K562 (cell line): ENCODE data around the gene OR11L1. TPM values are rescaled to one million over a fixed set of nuclear protein-coding genes. Genes with fewer than 3 reads are reported as not detected.

Experiments
- ATAC-seq: fragments of 200-7000 bp; cut with Tn5 transposase; 3 replicates; pipeline ENCODE4 v1.9.1; 2020; ENCODE audit warnings: moderate library complexity
- BruUV-seq: library from RNA; stranded (reverse); fragments of 400-500 nt; replicated peaks from 2 replicates; lab custom pipeline; 2021; lab: Mats Ljungman, UMichigan
- CTCF ChIA-PET: fragments of 300-600 bp; formaldehyde crosslinking; extraction: SDS; loops from one replicate; lab custom pipeline; 2021; ENCODE audit warnings: low intra/inter-chr PET ratio; lab: Yijun Ruan, JAX
- POLR2A ChIA-PET: fragments of 300-600, 350-650 bp; sonication (Branson Sonifier 250); formaldehyde crosslinking; extraction: SDS; loops from one replicate; lab custom pipeline; 2021; ENCODE audit warnings: antibody characterized with exemption, inconsistent platforms; lab: Yijun Ruan, JAX
- DNase-seq, 4 experiments: peaks; one replicate each; pipeline versions ENCODE4 v3.0.0 to v3.0.0-alpha.2; 2011 to 2018; ENCODE audit warnings: low spot score in 3 of 4, mixed read lengths in 3 of 4; ENCODE audit errors: extremely low read depth in 1 of 4
- FAIRE-seq: peaks from 2 replicates; lab custom pipeline; 2011; peaks lifted over from hg19 to GRCh38; lab: Jason Lieb, UNC
- H2AFZ ChIP-seq: 2 replicates; pipeline ENCODE4 v1.6.0; 2011; ENCODE audit warnings: low read depth, low read length, control low read depth, inconsistent platforms
- H3K27ac ChIP-seq: fragments of 200-600 bp; 3 replicates; pipeline ENCODE4 v1.8.0; 2011; ENCODE audit warnings: low read depth, mild to moderate bottlenecking, control low read depth, inconsistent platforms, low read length, moderate library complexity, mixed read lengths; ENCODE audit errors: extremely low read depth
- H3K27me3 ChIP-seq, 2 experiments: fragments of 300-600 bp in 1 of 2; 2 replicates in 1 of 2; 3 replicates in 1 of 2; pipeline versions ENCODE4 v1.6.0 to v1.8.0; 2011; ENCODE audit warnings: inconsistent platforms in 2 of 2, low read length in 2 of 2, mild to moderate bottlenecking in 1 of 2, mixed read lengths in 1 of 2, moderate library complexity in 1 of 2; ENCODE audit not compliant: control insufficient read depth in 2 of 2, insufficient read depth in 2 of 2
- H3K36me3 ChIP-seq: fragments of 300-600 bp; 3 replicates; pipeline ENCODE4 v1.8.0; 2011; ENCODE audit warnings: mild to moderate bottlenecking, low read length, inconsistent platforms; ENCODE audit not compliant: control insufficient read depth, insufficient read depth
- H3K4me1 ChIP-seq, 2 experiments: fragments of 200-600 bp in 1 of 2; replicated peaks in 1 of 2; 2 replicates in 1 of 2; 3 replicates in 1 of 2; pipeline versions ENCODE4 v1.5.1 to v1.8.0; 2011; ENCODE audit warnings: inconsistent platforms in 2 of 2, low read length in 2 of 2, mild to moderate bottlenecking in 1 of 2, mixed read lengths in 1 of 2, moderate library complexity in 1 of 2; ENCODE audit not compliant: control insufficient read depth in 2 of 2, insufficient read depth in 2 of 2
- H3K4me2 ChIP-seq: 2 replicates; pipeline ENCODE4 v1.6.1; 2011; ENCODE audit warnings: low read length, control low read depth, inconsistent platforms, mixed read lengths; ENCODE audit not compliant: insufficient read depth
- H3K4me3 ChIP-seq: fragments of 200-600 bp; sonication (generic), shearing (Covaris generic); 2 replicates; pipeline ENCODE4 v1.5.1; 2016; ENCODE audit warnings: control low read depth, inconsistent platforms
- H3K79me2 ChIP-seq: fragments of 200-600 bp; 3 replicates; pipeline ENCODE4 v1.8.0; 2011; ENCODE audit warnings: low read length, inconsistent platforms; ENCODE audit not compliant: control insufficient read depth, insufficient read depth
- H3K9ac ChIP-seq, 2 experiments: 2 replicates each; pipeline versions ENCODE4 v1.6.0 to v1.6.1; 2011; ENCODE audit warnings: low read depth in 2 of 2, low read length in 2 of 2, control low read depth in 1 of 2, inconsistent platforms in 1 of 2, mild to moderate bottlenecking in 1 of 2, mixed read lengths in 1 of 2; ENCODE audit not compliant: insufficient read depth in 1 of 2
- H3K9me1 ChIP-seq: one replicate; pipeline ENCODE4 v1.6.0; 2011; ENCODE audit warnings: inconsistent platforms, mild to moderate bottlenecking, low read length, moderate library complexity; ENCODE audit not compliant: control insufficient read depth, insufficient read depth
- H3K9me3 ChIP-seq: replicated peaks from 2 replicates; pipeline ENCODE4 v1.5.1; 2011; ENCODE audit warnings: low read depth, low read length, inconsistent platforms; ENCODE audit not compliant: control insufficient read depth, insufficient read depth
- H4K20me1 ChIP-seq: replicated peaks from 2 replicates; pipeline ENCODE4 v1.6.1; 2011; ENCODE audit warnings: low read length, inconsistent platforms, mixed read lengths; ENCODE audit not compliant: control insufficient read depth, insufficient read depth
- EP300 ChIP-seq: IDR thresholded peaks from 2 replicates; pipeline ENCODE4 v1.6.1; 2012; ENCODE audit warnings: low read length, improper control_type of control experiment
- GTF2A2 ChIP-seq: IDR thresholded peaks from 2 replicates; pipeline ENCODE4 v1.6.1; 2016; ENCODE audit warnings: mild to moderate bottlenecking, missing genetic modification characterization, missing compliant biosample characterization
- HNRNPLL ChIP-seq: fragments of 200-400 bp; formaldehyde crosslinking; IDR thresholded peaks from 2 replicates; pipeline ENCODE4 v1.6.1; 2017; ENCODE audit warnings: low read length, low read depth, mild to moderate bottlenecking; ENCODE audit not compliant: poor library complexity, severe bottlenecking
- MCM3 ChIP-seq: fragments of 450-650 bp; IDR thresholded peaks from 2 replicates; pipeline ENCODE4 v1.6.1; 2016
- MED1 ChIP-seq: sonication (generic); formaldehyde crosslinking; IDR thresholded peaks from 2 replicates; pipeline ENCODE4 v1.8.1; 2023; ENCODE audit warnings: missing genetic modification reagents, borderline replicate concordance
- OTX1 ChIP-seq: fragments of 450-650 bp; formaldehyde crosslinking; IDR thresholded peaks from 2 replicates; pipeline ENCODE4 v1.4.0; 2022; ENCODE audit warnings: mild to moderate bottlenecking
- PYGO2 ChIP-seq: fragments of 450-650 bp; IDR thresholded peaks from 2 replicates; pipeline ENCODE4 v1.6.1; 2016; ENCODE audit warnings: mild to moderate bottlenecking, missing genetic modification characterization, moderate library complexity, missing compliant biosample characterization
- SIX5 ChIP-seq, 2 experiments: IDR thresholded peaks; 2 replicates each; pipeline ENCODE4 v1.6.1; 2011; ENCODE audit warnings: low read length in 2 of 2, borderline replicate concordance in 1 of 2, low read depth in 1 of 2, mild to moderate bottlenecking in 1 of 2, moderate library complexity in 1 of 2; ENCODE audit not compliant: insufficient read depth in 1 of 2
- TAF1 ChIP-seq: IDR thresholded peaks from 2 replicates; pipeline ENCODE4 v1.6.1; 2011; ENCODE audit warnings: mild to moderate bottlenecking, low read length, moderate library complexity; ENCODE audit not compliant: insufficient read depth, control insufficient read depth, severe bottlenecking; ENCODE audit errors: extremely low read depth
- TCF7L2 ChIP-seq: fragments of 150-350 bp; IDR thresholded peaks from 2 replicates; pipeline ENCODE4 v1.6.1; 2016; ENCODE audit warnings: low read depth, mild to moderate bottlenecking, low read length, moderate library complexity
- YBX1 ChIP-seq: fragments of 450-650 bp; IDR thresholded peaks from 2 replicates; pipeline ENCODE4 v1.7.1; 2016; ENCODE audit warnings: mild to moderate bottlenecking
- ZNF224 ChIP-seq: sonication (generic); formaldehyde crosslinking; IDR thresholded peaks from 2 replicates; pipeline ENCODE4 v1.8.0; 2022; ENCODE audit warnings: mild to moderate bottlenecking, missing genetic modification reagents
- WGBS: fragments of 100-300 bp; shearing (Covaris generic); methylation state at CpG from one replicate; pipeline ENCODE4 v1.1.6; 2016; ENCODE audit warnings: low coverage, mixed read lengths; ENCODE audit not compliant: insufficient coverage; ENCODE audit errors: missing lambda C conversion rate; 5-methylcytosine and 5-hydroxymethylcytosine counted together
- in situ Hi-C: fragments of 300-500 bp; cut with MboI; formaldehyde crosslinking; loops from 4 replicates; pipeline ENCODE4 v1.15.0; 2018; ENCODE audit warnings: inconsistent platforms, mixed read lengths
- intact Hi-C: fragments of 100-400 bp; cut with micrococcal nuclease; formaldehyde crosslinking; loops from 2 replicates; pipeline ENCODE4 v1.14.2; 2022
- polyA plus RNA-seq, 8 experiments: library from polyadenylated mRNA; depleted of rRNA in 4 of 8; stranded (reverse) in 5 of 8; unstranded in 3 of 8; fragments of >200 nt; fragmentation: Nextera tagmentation in 2 of 8; fragmentation: Illumina TruSeq in 1 of 8; extraction: Ambion mirVana in 2 of 8; extraction: Trizol in 1 of 8; gene quantifications; 2 replicates each; pipeline versions ENCODE4 v1.2.1 to v1.2.3, GENCODE V29; 2011 to 2014; ENCODE audit warnings: inconsistent platforms in 1 of 8, missing spikeins in 1 of 8
- total RNA-seq, 7 experiments: library from RNA; depleted of rRNA in 6 of 7; stranded (reverse); fragments of >200 nt in 6 of 7; fragmentation: Illumina TruSeq in 2 of 7; extraction: Trizol in 2 of 7; gene quantifications; 2 replicates each; pipeline versions ENCODE4 v1.2.1 to v1.2.3, GENCODE V29; 2011 to 2021; ENCODE audit warnings: low replicate concordance in 1 of 7
- TF ChIP-seq, protein P1 (sequence below): fragments of 450-650 bp; formaldehyde crosslinking; IDR thresholded peaks from 2 replicates; pipeline ENCODE4 v1.4.0; 2020; ENCODE audit warnings: mild to moderate bottlenecking, moderate library complexity
- TF ChIP-seq, protein P2 (sequence below): sonication (generic); formaldehyde crosslinking; IDR thresholded peaks from 2 replicates; pipeline ENCODE4 v1.8.0; 2022; ENCODE audit warnings: mild to moderate bottlenecking, missing genetic modification reagents

OR11L1 gene
- total and polyA plus RNA-seq, 9 of the 15 experiments (the other 6 are each of a cell fraction or from before 2014, with no cell fraction given) = not detected

DNA sequence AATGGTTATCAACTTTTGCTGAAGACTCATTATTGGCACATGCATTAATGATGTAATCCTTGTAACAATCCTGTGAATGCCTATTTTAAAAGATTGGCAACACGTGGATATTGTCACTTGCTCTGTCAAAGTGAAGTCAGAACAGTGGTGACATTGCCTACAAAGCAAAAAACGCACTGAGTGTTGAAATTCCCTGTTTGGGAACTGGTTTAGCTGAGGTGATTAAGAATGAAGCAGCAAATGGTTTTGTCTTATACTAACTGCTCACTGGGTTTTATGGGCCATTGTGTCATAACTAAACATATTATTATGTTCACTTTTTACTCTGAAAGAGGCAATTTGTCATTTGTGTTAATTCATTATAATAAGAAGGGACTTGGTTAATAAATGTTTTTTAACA is 29.1 kb downstream of the OR11L1 start:
- no TSS peak for BruUV-seq
- ATAC-seq (no peak), FAIRE-seq (no peak), DNase-seq (no peak)
- H3K9me3 ChIP-seq = peaks cover 2% of the 10 kb centered on the region; the same call in 1 of the 2 replicates
- in situ Hi-C loops (no loop called here), intact Hi-C loops (no loop called here)
- H3K79me2 ChIP-seq = no peaks in the 10 kb centered on the region
- 2% methylated on average over 2 of the region's 2 CpGs for whole genome bisulfite sequencing
- no peak overlapping the region for H3K9ac ChIP-seq
- no peak overlapping the region for H3K4me2 ChIP-seq
- H3K27me3 ChIP-seq = no peaks in the 10 kb centered on the region
- H2AFZ ChIP-seq = no peak overlapping the region
- ChIA-PET POLR2A (no interaction called here), CTCF (no interaction called here)
- no peaks in the 10 kb centered on the region for H4K20me1 ChIP-seq
- H3K27ac ChIP-seq = no peak overlapping the region
- no peaks in the 10 kb centered on the region for H3K36me3 ChIP-seq
- H3K4me3 ChIP-seq = no peak overlapping the region
- H3K9me1 ChIP-seq = no peaks in the 10 kb centered on the region
- TF ChIP-seq, protein P1, sequence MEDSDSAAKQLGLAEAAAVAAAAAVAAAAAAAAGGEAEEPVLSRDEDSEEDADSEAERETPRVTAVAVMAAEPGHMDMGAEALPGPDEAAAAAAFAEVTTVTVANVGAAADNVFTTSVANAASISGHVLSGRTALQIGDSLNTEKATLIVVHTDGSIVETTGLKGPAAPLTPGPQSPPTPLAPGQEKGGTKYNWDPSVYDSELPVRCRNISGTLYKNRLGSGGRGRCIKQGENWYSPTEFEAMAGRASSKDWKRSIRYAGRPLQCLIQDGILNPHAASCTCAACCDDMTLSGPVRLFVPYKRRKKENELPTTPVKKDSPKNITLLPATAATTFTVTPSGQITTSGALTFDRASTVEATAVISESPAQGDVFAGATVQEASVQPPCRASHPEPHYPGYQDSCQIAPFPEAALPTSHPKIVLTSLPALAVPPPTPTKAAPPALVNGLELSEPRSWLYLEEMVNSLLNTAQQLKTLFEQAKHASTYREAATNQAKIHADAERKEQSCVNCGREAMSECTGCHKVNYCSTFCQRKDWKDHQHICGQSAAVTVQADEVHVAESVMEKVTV (CRISPR knock-in tag) = no peak
- H3K4me1 ChIP-seq = no peaks in the 10 kb centered on the region

DNA sequence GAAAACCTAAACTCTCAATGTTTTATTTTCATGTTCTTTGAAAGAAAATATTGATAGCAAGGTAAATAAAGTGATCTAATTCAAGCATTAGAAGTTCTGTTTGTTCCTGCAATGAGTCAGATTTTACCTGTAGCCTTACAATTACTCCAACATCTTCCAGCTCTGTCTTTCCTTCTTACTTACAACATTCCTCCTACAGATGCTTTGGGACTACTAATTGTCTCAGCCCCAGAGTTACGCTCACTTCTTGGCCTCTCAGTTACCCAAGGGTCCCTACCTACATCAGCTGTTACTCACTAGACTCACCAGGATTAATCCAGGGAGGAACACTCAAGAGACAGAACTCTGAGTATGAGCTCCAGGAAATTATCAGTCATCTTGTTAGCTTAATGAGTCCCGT is 44.2 kb downstream of the OR11L1 start:
- Histone ChIP-seq H3K9me1 (no peaks in the 10 kb centered on the region), H3K9me3 (no peaks in the 10 kb centered on the region), H3K79me2 (no peaks in the 10 kb centered on the region), H2AFZ (no peak overlapping the region), H3K4me1 (no peaks in the 10 kb centered on the region), H3K27me3 (no peaks in the 10 kb centered on the region), H3K4me3 (no peak overlapping the region), H3K27ac (no peak overlapping the region), H3K36me3 (no peaks in the 10 kb centered on the region), H3K9ac (no peak overlapping the region), H3K4me2 (no peak overlapping the region), H4K20me1 (no peaks in the 10 kb centered on the region)
- WGBS = 0% methylated on average over 2 of the region's 2 CpGs
- in situ Hi-C loops = no loop called here
- no TSS peak for BruUV-seq
- ChIA-PET POLR2A (interaction anchor here (0.6 kb wide), 1 partner anchor 10 kb away, joined by 3 read pairs; no protein-coding TSS in a partner anchor), CTCF (no interaction called here)
- ATAC-seq (no peak), FAIRE-seq (no peak), DNase-seq (no peak)
- intact Hi-C loops = no loop called here
- no peak for TF ChIP-seq MED1
- no peak for TF ChIP-seq ZNF224
- no peak for TF ChIP-seq SIX5 (IDR thresholded peaks at IDR 0.05; ENCODE audit: borderline replicate concordance in 1 of 2, insufficient read depth in 1 of 2, low read depth in 1 of 2, low read length in 2 of 2)
- TF ChIP-seq, protein P2, sequence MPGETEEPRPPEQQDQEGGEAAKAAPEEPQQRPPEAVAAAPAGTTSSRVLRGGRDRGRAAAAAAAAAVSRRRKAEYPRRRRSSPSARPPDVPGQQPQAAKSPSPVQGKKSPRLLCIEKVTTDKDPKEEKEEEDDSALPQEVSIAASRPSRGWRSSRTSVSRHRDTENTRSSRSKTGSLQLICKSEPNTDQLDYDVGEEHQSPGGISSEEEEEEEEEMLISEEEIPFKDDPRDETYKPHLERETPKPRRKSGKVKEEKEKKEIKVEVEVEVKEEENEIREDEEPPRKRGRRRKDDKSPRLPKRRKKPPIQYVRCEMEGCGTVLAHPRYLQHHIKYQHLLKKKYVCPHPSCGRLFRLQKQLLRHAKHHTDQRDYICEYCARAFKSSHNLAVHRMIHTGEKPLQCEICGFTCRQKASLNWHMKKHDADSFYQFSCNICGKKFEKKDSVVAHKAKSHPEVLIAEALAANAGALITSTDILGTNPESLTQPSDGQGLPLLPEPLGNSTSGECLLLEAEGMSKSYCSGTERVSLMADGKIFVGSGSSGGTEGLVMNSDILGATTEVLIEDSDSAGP = no peak
- TF ChIP-seq OTX1 (CRISPR knock-in tag) = no peak
- no peak for TF ChIP-seq TCF7L2
- TF ChIP-seq EP300 = no peak
- TF ChIP-seq TAF1 = no peak
- TF ChIP-seq GTF2A2 = no peak
- no peak for TF ChIP-seq YBX1
- no peak for TF ChIP-seq HNRNPLL
- no peak for TF ChIP-seq PYGO2 (tag)
- TF ChIP-seq MCM3 = no peak
